Gastroesophageal sphincter (tissue), 4 donors: ENCODE results near the gene EXOC3L4. TPM values are rescaled to one million over a fixed set of nuclear protein-coding genes. Genes with fewer than 3 reads are reported as not detected.

ENCODE experiments used
- ATAC-seq: fragments of 150-250 bp; one replicate; pipeline ENCODE4 v1.9.1; 2016; ENCODE audit warnings: mild to moderate bottlenecking, moderate library complexity
- H3K27ac ChIP-seq, 4 donors: fragments of 200-600 bp; sonication (generic) in 3 of 4; 1 replicate in 3 of 4; 2 replicates in 1 of 4; pipeline ENCODE4 v1.5.1; 2016 to 2019
- H3K27me3 ChIP-seq: fragments of 200-600 bp; sonication (generic); one replicate; pipeline ENCODE4 v1.5.1; 2019
- H3K36me3 ChIP-seq, 2 donors: fragments of 200-600 bp; sonication (generic); one replicate each; pipeline ENCODE4 v1.5.1; 2019; ENCODE audit warnings: control low read depth in 1 of 2
- H3K4me1 ChIP-seq, 3 donors: fragments of 200-600 bp; sonication (generic); 1 replicate in 2 of 3; 2 replicates in 1 of 3; pipeline ENCODE4 v1.5.1; 2016 to 2019; ENCODE audit warnings: control low read depth in 2 of 3
- H3K4me3 ChIP-seq, 2 donors: fragments of 200-600 bp; sonication (generic); one replicate each; pipeline ENCODE4 v1.5.1; 2019; ENCODE audit warnings: mild to moderate bottlenecking in 1 of 2, moderate library complexity in 1 of 2
- H3K9me3 ChIP-seq, 3 donors: fragments of 200-600 bp; sonication (generic); one replicate each; pipeline ENCODE4 v1.5.1; 2017 to 2019; ENCODE audit warnings: control low read depth in 2 of 3
- CTCF ChIP-seq, 4 experiments: fragments of 200-600 bp in 2 of 4; fragments of 450-650 bp in 2 of 4; sonication (generic) in 1 of 4; IDR thresholded peaks; one replicate each; pipeline ENCODE4 v1.5.1; 2017 to 2019; ENCODE audit warnings: antibody characterized with exemption in 4 of 4, mild to moderate bottlenecking in 2 of 4, moderate library complexity in 2 of 4
- EP300 ChIP-seq: sonication (generic); formaldehyde crosslinking; IDR thresholded peaks from one replicate; pipeline ENCODE4 v1.6.1; 2017; ENCODE audit warnings: antibody characterized with exemption, mild to moderate bottlenecking
- POLR2A ChIP-seq, 2 donors: fragments of 450-650 bp; IDR thresholded peaks; one replicate each; pipeline ENCODE4 v1.6.1; 2017; ENCODE audit warnings: antibody characterized with exemption in 2 of 2, mild to moderate bottlenecking in 2 of 2, moderate library complexity in 1 of 2
- POLR2AphosphoS5 ChIP-seq: sonication (generic); formaldehyde crosslinking; IDR thresholded peaks from one replicate; pipeline ENCODE4 v1.6.1; 2017; ENCODE audit warnings: antibody characterized with exemption
- WGBS, 2 donors: methylation state at CpG; one replicate each; pipeline ENCODE4 v1.1.5; 2018; ENCODE audit warnings: low coverage in 1 of 2; 5-methylcytosine and 5-hydroxymethylcytosine counted together
- total RNA-seq, 4 donors: library from RNA; depleted of rRNA; stranded (reverse); fragments of >200 nt; gene quantifications; one replicate each; pipeline ENCODE4 v1.1.0, GENCODE V29; 2016

EXOC3L4 gene
- total RNA-seq, 4 donors from 2014 or later, result 0.40 to 3.6 (median 0.45) TPM; not detected in 1

- no peak overlapping the region for H3K4me3 ChIP-seq
- ATAC-seq, result no peak
Observed at GRCh38 chr14:103085106-103086091, 9.1 kb upstream of the EXOC3L4 start.

GRCh38 chr14:103086771-103087342 is 7.7 kb upstream of the EXOC3L4 start:
- WGBS, 2 donors, result no CpG with 5 or more reads among the region's 8 CpGs
- no peak for ATAC-seq
- no peak overlapping the region for H3K27ac ChIP-seq
- no peaks in the 10 kb centered on the region for H3K36me3 ChIP-seq
- H3K4me3 ChIP-seq, result no peak overlapping the region
- H3K4me1 ChIP-seq, result peaks cover 0 to 22% (median 14%) of the 10 kb centered on the region in 3 donors
- H3K27me3 ChIP-seq, result peaks cover 62% of the 10 kb centered on the region
- no peak for TF ChIP-seq POLR2A (IDR thresholded peaks at IDR 0.05)
- TF ChIP-seq EP300, result no peak
- no peak for TF ChIP-seq CTCF (IDR thresholded peaks at IDR 0.05)
- TF ChIP-seq POLR2AphosphoS5, result no peak
- H3K9me3 ChIP-seq, result no peaks in the 10 kb centered on the region

More at GRCh38 chr14:103085106-103086091, 9.1 kb upstream of the EXOC3L4 start:
- Histone ChIP-seq H3K36me3 (no peaks in the 10 kb centered on the region), H3K27me3 (peaks cover 77% of the 10 kb centered on the region), H3K4me1 (peaks cover 0 to 8% (median 4%) of the 10 kb centered on the region in 3 donors), H3K9me3 (no peaks in the 10 kb centered on the region), H3K27ac (no peak overlapping the region)
- no peak for TF ChIP-seq CTCF (IDR thresholded peaks at IDR 0.05)
- no peak for TF ChIP-seq EP300
- TF ChIP-seq POLR2A (IDR thresholded peaks at IDR 0.05), result no peak
- no peak for TF ChIP-seq POLR2AphosphoS5
- 56 to 80% methylated on average over 1 to 4 of the region's 24 CpGs for WGBS, 2 donors

GRCh38 chr14:103087343-103087835 is 7.1 kb upstream of the EXOC3L4 start:
- H3K4me1 ChIP-seq, result peaks cover 0 to 23% (median 14%) of the 10 kb centered on the region in 3 donors
- no peaks in the 10 kb centered on the region for H3K9me3 ChIP-seq
- H3K36me3 ChIP-seq, result no peaks in the 10 kb centered on the region
- WGBS, 2 donors, result no CpG with 5 or more reads among the region's 13 CpGs
- peaks cover 57% of the 10 kb centered on the region for H3K27me3 ChIP-seq
- ATAC-seq, result no peak
- H3K4me3 ChIP-seq, result no peak overlapping the region
- H3K27ac ChIP-seq, result no peak overlapping the region
- TF ChIP-seq CTCF (IDR thresholded peaks at IDR 0.05) (no peak), EP300 (no peak), POLR2A (IDR thresholded peaks at IDR 0.05) (no peak), POLR2AphosphoS5 (no peak)

GRCh38 chr14:103088921-103089320 is 5.6 kb upstream of the EXOC3L4 start:
- no peak for ATAC-seq

More at GRCh38 chr14:103088921-103089320, 5.6 kb upstream of the EXOC3L4 start:
- Histone ChIP-seq H3K36me3 (no peaks in the 10 kb centered on the region), H3K27ac (no peak overlapping the region), H3K4me3 (no peak overlapping the region), H3K4me1 (peaks cover 0 to 22% (median 14%) of the 10 kb centered on the region in 3 donors), H3K9me3 (no peaks in the 10 kb centered on the region), H3K27me3 (peaks cover 45% of the 10 kb centered on the region)
- 86% methylated on average over 2 of the region's 6 CpGs; no CpG with 5 or more reads in 1 of the 2 donors for WGBS, 2 donors
- TF ChIP-seq POLR2AphosphoS5 (no peak), CTCF (IDR thresholded peaks at IDR 0.05) (no peak), EP300 (no peak), POLR2A (IDR thresholded peaks at IDR 0.05) (no peak)
